ENCODE measurements around the gene LNPK. TPM values are rescaled to one million over a fixed set of nuclear protein-coding genes. Genes with fewer than 3 reads are reported as not detected.
"Not testable (repeated sequence)": the region's sequence is repeated elsewhere in the genome, so short reads cannot be mapped to it uniquely, and the experiment has no call there.

Gene LNPK
- total RNA-seq, 1 experiment from 2014 or later: 69.0 TPM

DNA sequence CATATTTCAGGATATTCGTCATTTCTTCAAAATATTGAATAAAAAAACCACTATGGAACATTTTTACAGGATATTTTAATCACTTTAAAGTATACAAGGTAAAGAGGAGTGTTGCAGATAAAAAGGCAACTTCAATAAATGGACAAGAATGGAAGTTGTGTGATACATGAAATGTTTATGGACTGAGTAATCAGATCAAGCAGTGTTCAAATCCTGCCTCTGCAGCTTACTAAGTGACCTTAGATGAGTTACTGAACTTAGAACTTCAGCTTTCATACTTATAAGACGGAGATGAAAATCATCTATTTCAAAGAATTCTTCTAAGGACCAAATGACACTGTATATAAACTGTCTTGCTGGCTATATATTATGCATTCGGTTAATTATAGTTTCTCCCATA, 87.2 kb downstream of the LNPK start:
- H3K4me3 ChIP-seq (ENCODE audit: low read length): no peak overlapping the region
- H3K27ac ChIP-seq (ENCODE audit: low read length): no peak overlapping the region
- H3K79me2 ChIP-seq (ENCODE audit: low read length): no peaks in the 10 kb centered on the region
- no peaks in the 10 kb centered on the region for H3K36me3 ChIP-seq (ENCODE audit: insufficient read depth, low read length)
- no peak for DNase-seq
- H3K9me2 ChIP-seq (replicated peaks; ENCODE audit: insufficient read depth, low read length): no peaks in the 10 kb centered on the region
- H3K9ac ChIP-seq (ENCODE audit: low read length): no peak overlapping the region
- H3K9me3 ChIP-seq (ENCODE audit: low read length): no peaks in the 10 kb centered on the region
- no peak overlapping the region for H2AFZ ChIP-seq (ENCODE audit: low read length)
- no peak overlapping the region for H3K4me2 ChIP-seq (ENCODE audit: low read depth, low read length, poor library complexity, severe bottlenecking)
- H3K4me1 ChIP-seq (ENCODE audit: low read length): no peaks in the 10 kb centered on the region
- no peaks in the 10 kb centered on the region for H4K20me1 ChIP-seq (ENCODE audit: insufficient read depth, low read depth, low read length)
- no peaks in the 10 kb centered on the region for H3K27me3 ChIP-seq (ENCODE audit: low read length)

DNA sequence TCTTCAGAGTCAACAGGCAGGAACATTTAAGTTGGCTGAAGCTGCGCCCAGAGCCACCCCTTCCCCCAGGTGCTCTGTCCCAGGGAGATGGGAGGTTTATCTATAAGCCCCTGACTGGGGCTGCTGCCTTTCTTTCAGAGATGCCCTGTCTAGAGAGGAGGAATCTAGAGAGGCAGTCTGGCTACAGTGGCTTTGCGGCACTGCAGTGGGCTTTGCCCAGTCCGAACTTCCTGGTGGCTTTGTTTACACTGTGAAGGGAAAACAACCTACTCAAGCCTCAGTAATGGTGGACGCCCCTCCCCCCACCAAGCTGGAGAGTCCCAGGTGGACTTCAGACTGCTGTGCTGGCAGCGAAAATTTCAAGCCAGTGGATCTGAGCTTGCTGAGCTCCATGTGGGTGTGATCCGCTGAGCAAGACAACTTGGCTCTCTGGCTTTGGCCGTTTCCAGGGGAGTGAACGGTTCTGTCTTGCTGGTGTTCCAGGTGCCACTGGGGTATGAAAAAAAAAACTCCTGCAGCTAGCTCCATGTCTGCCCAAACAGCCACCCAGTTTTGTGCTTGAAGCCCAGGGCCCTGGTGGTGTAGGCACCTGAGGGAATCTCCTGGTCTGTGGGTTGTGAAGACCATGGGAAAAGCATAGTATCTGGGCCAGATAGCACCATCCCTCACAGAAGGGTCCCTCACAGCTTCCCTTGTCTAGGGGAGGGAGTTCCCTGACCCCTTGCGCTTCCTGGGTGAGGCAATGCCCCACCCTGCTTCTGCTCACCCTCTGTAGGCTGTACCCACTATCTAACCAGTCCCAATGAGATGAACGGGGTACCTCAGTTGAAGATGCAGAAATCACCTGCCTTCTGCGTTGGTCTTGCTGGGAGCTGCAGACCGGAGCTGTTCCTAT, 88.0 kb downstream of the LNPK start:
- not testable (repeated sequence) for H3K4me3 ChIP-seq (ENCODE audit: low read length); H3K9me2 ChIP-seq (replicated peaks; ENCODE audit: insufficient read depth, low read length); H3K27me3 ChIP-seq (ENCODE audit: low read length); H2AFZ ChIP-seq (ENCODE audit: low read length); H4K20me1 ChIP-seq (ENCODE audit: insufficient read depth, low read depth, low read length); H3K4me2 ChIP-seq (ENCODE audit: low read depth, low read length, poor library complexity, severe bottlenecking); H3K36me3 ChIP-seq (ENCODE audit: insufficient read depth, low read length); H3K4me1 ChIP-seq (ENCODE audit: low read length); H3K9me3 ChIP-seq (ENCODE audit: low read length); H3K79me2 ChIP-seq (ENCODE audit: low read length); DNase-seq; H3K27ac ChIP-seq (ENCODE audit: low read length); H3K9ac ChIP-seq (ENCODE audit: low read length)

DNA sequence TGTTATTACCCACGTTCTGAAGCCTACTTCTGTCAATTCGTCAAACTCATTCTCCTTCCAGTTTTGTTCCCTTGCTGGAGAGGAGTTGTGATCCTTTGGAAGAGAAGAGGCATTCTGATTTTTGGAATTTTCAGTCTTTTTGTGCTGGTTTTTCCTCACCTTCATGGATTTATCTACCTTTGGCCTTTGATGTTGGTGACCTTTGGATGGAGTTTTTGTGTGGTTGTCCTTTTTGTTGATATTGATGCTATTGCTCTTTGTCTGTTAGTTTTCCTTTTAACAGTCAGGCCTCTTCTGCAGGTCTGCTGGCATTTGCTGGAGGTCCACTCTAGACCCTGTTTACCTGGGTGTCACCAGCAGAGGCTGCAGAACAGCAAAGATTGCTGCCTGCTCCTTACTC, 88.8 kb downstream of the LNPK start:
- not testable (repeated sequence) for H3K4me2 ChIP-seq (ENCODE audit: low read depth, low read length, poor library complexity, severe bottlenecking); H4K20me1 ChIP-seq (ENCODE audit: insufficient read depth, low read depth, low read length); H3K36me3 ChIP-seq (ENCODE audit: insufficient read depth, low read length); H2AFZ ChIP-seq (ENCODE audit: low read length); H3K27ac ChIP-seq (ENCODE audit: low read length); H3K9ac ChIP-seq (ENCODE audit: low read length); H3K27me3 ChIP-seq (ENCODE audit: low read length); H3K79me2 ChIP-seq (ENCODE audit: low read length); DNase-seq; H3K4me1 ChIP-seq (ENCODE audit: low read length); H3K9me2 ChIP-seq (replicated peaks; ENCODE audit: insufficient read depth, low read length); H3K9me3 ChIP-seq (ENCODE audit: low read length); H3K4me3 ChIP-seq (ENCODE audit: low read length)

DNA sequence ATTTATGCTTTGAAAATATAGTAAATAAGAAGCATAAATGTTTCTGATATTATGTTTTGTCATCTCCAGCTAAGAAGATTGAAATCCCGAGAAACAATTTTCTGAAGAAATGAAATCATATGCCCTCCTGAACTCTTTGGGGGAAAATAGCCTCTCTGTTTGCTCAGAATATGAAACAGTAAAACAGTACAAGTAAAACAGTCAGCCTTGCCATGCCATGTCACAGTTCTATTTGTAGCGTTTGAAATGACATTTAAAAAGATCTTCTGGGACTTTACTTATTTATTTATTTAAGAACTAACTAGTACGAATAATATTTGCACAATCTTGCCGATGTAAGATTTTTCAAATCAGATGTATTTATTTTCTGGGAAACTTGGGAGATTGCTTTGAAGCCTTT, 98.0 kb downstream of the LNPK start:
- DNase-seq: no peak
- Histone ChIP-seq H3K4me1 (ENCODE audit: low read length) (peaks cover 25% of the 10 kb centered on the region), H4K20me1 (ENCODE audit: insufficient read depth, low read depth, low read length) (no peaks in the 10 kb centered on the region), H3K9me3 (ENCODE audit: low read length) (no peaks in the 10 kb centered on the region), H3K27ac (ENCODE audit: low read length) (no peak overlapping the region), H3K9me2 (replicated peaks; ENCODE audit: insufficient read depth, low read length) (no peaks in the 10 kb centered on the region), H3K27me3 (ENCODE audit: low read length) (no peaks in the 10 kb centered on the region), H2AFZ (ENCODE audit: low read length) (no peak overlapping the region), H3K9ac (ENCODE audit: low read length) (no peak overlapping the region), H3K4me2 (ENCODE audit: low read depth, low read length, poor library complexity, severe bottlenecking) (peak overlapping the region; percentile 58), H3K36me3 (ENCODE audit: insufficient read depth, low read length) (no peaks in the 10 kb centered on the region), H3K4me3 (ENCODE audit: low read length) (no peak overlapping the region), H3K79me2 (ENCODE audit: low read length) (no peaks in the 10 kb centered on the region)

DNA sequence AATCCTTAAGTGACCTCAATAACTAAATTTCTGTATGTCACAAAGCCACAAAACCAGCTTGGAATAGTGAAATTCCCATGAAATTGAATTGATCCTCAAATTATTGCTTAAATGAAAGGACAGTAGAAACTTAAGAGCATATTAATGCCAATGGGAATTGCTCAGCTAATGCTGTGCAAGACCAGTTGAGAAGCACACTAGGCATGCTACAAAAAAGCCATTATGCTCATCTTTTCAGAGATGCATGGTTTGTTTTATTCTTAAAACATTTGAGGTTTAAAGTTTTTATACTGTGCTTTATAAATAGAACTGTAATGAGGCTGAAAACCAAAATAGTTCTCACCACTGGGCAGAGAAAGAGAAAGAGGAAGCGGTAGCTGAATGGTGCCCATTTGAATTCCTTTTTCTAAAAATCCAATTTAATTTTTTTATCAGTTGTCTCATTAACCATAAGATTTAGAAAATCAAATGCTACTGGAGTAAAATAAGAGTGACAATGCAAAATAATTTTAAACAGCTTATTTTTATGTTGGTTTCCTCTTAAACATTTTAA, 98.6 kb downstream of the LNPK start:
- Histone ChIP-seq H4K20me1 (ENCODE audit: insufficient read depth, low read depth, low read length) (no peaks in the 10 kb centered on the region), H3K4me2 (ENCODE audit: low read depth, low read length, poor library complexity, severe bottlenecking) (peak overlapping the region; percentile 58), H3K27me3 (ENCODE audit: low read length) (no peaks in the 10 kb centered on the region)

DNA sequence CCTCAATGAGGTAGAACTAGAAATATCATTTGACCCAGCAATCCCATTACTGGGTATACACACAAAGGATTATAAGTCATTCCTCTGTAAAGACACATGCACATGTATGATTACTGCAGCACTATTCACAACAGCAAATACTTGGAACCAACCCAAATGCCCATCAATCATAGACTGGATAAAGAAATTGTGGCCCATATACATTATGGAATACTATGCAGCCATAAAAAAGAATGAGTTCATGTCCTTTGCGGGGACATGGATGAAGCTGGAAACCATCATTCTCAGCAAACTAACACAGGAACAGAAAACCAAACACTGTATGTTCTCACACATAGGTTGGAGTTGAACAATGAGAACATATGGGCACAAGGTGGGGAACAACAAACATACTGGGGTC, 106.1 kb downstream of the LNPK start:
- H3K4me3 ChIP-seq (ENCODE audit: low read length); H3K9me3 ChIP-seq (ENCODE audit: low read length); H3K79me2 ChIP-seq (ENCODE audit: low read length): not testable (repeated sequence)

More for the DNA sequence above, 98.6 kb downstream of the LNPK start:
- no peak overlapping the region for H3K27ac ChIP-seq (ENCODE audit: low read length)
- H3K36me3 ChIP-seq (ENCODE audit: insufficient read depth, low read length): no peaks in the 10 kb centered on the region
- no peaks in the 10 kb centered on the region for H3K9me2 ChIP-seq (replicated peaks; ENCODE audit: insufficient read depth, low read length)
- peak; percentile 64 for DNase-seq
- peak overlapping the region; percentile 27; the same call in 1 of the 2 replicates for H3K4me3 ChIP-seq (ENCODE audit: low read length)
- no peak overlapping the region for H3K9ac ChIP-seq (ENCODE audit: low read length)
- no peaks in the 10 kb centered on the region for H3K9me3 ChIP-seq (ENCODE audit: low read length)
- peaks cover 25% of the 10 kb centered on the region for H3K4me1 ChIP-seq (ENCODE audit: low read length)
- no peak overlapping the region for H2AFZ ChIP-seq (ENCODE audit: low read length)
- no peaks in the 10 kb centered on the region for H3K79me2 ChIP-seq (ENCODE audit: low read length)

DNA sequence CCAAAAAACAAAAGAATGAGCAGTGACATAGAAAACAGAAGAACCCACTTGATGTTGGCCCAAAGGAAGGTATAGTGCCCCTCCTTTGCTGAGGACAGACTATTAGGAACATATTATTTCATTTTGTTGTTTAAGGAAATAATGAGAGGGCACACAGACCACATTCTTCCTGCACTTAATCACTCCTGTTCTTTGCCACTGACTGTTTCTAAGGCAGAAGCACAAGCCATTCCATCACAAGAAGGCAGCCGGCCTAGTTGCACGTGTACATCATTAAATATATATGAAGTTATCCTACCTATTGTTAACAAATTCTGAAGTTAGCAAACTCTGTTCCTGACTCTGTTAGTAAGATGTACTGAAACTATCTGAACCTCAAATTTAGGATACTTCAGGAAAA, 110.0 kb downstream of the LNPK start:
- no peak overlapping the region for H3K27ac ChIP-seq (ENCODE audit: low read length)
- DNase-seq: no peak
- H2AFZ ChIP-seq (ENCODE audit: low read length): no peak overlapping the region
- H3K27me3 ChIP-seq (ENCODE audit: low read length): no peaks in the 10 kb centered on the region
- H3K9me3 ChIP-seq (ENCODE audit: low read length): no peaks in the 10 kb centered on the region
- peaks cover 29% of the 10 kb centered on the region for H3K4me1 ChIP-seq (ENCODE audit: low read length)
- no peak overlapping the region for H3K4me2 ChIP-seq (ENCODE audit: low read depth, low read length, poor library complexity, severe bottlenecking)
- H4K20me1 ChIP-seq (ENCODE audit: insufficient read depth, low read depth, low read length): no peaks in the 10 kb centered on the region
- no peak overlapping the region for H3K9ac ChIP-seq (ENCODE audit: low read length)
- H3K36me3 ChIP-seq (ENCODE audit: insufficient read depth, low read length): no peaks in the 10 kb centered on the region
- no peak overlapping the region for H3K4me3 ChIP-seq (ENCODE audit: low read length)
- no peaks in the 10 kb centered on the region for H3K9me2 ChIP-seq (replicated peaks; ENCODE audit: insufficient read depth, low read length)
- H3K79me2 ChIP-seq (ENCODE audit: low read length): no peaks in the 10 kb centered on the region

More for the DNA sequence above, 106.1 kb downstream of the LNPK start:
- H3K36me3 ChIP-seq (ENCODE audit: insufficient read depth, low read length); DNase-seq; H3K4me1 ChIP-seq (ENCODE audit: low read length); H3K27ac ChIP-seq (ENCODE audit: low read length); H3K4me2 ChIP-seq (ENCODE audit: low read depth, low read length, poor library complexity, severe bottlenecking); H3K9ac ChIP-seq (ENCODE audit: low read length); H3K9me2 ChIP-seq (replicated peaks; ENCODE audit: insufficient read depth, low read length); H4K20me1 ChIP-seq (ENCODE audit: insufficient read depth, low read depth, low read length); H2AFZ ChIP-seq (ENCODE audit: low read length); H3K27me3 ChIP-seq (ENCODE audit: low read length): not testable (repeated sequence)

DNA sequence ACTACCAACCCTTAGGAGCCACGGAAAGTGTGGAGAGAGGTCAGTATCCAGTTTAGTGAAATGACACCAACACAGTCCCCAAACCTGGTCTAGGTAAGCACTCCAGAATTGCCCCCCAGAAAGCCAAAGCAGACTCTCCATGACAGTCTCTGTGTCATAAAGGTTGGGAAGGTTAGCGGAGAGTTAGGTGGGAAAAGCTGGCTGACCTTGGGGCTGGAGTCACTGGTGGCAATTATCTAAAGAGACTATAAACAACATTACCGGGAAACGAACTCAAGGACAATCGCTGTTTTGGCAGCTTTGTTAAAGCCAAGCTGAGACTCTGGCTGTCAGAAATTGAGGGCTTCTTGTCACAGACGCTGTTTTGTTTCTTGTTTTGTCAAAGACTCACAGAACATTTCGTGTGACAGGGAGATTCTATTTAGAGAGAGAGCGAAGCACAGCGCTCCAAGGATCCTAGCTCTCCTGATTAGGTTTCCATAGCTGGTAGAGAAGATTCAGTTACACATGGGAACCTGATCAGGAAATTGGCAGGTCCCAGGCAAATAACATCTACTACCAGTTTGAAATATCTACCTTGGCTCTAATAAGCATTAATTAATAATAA, 111.3 kb downstream of the LNPK start:
- H3K9ac ChIP-seq (ENCODE audit: low read length): no peak overlapping the region
- H2AFZ ChIP-seq (ENCODE audit: low read length): no peak overlapping the region
- no peaks in the 10 kb centered on the region for H3K79me2 ChIP-seq (ENCODE audit: low read length)
- no peak overlapping the region for H3K27ac ChIP-seq (ENCODE audit: low read length)
- H3K4me2 ChIP-seq (ENCODE audit: low read depth, low read length, poor library complexity, severe bottlenecking): no peak overlapping the region
- H4K20me1 ChIP-seq (ENCODE audit: insufficient read depth, low read depth, low read length): no peaks in the 10 kb centered on the region
- no peak for DNase-seq
- H3K27me3 ChIP-seq (ENCODE audit: low read length): no peaks in the 10 kb centered on the region
- no peaks in the 10 kb centered on the region for H3K9me3 ChIP-seq (ENCODE audit: low read length)
- no peak overlapping the region for H3K4me3 ChIP-seq (ENCODE audit: low read length)
- peaks cover 29% of the 10 kb centered on the region for H3K4me1 ChIP-seq (ENCODE audit: low read length)
- no peaks in the 10 kb centered on the region for H3K9me2 ChIP-seq (replicated peaks; ENCODE audit: insufficient read depth, low read length)
- H3K36me3 ChIP-seq (ENCODE audit: insufficient read depth, low read length): no peaks in the 10 kb centered on the region
